HG02970 (cell line): ENCODE results near the gene EID2.
A peak's percentile ranks its signal among the peaks of the same experiment; 100 is the strongest.

Experiments used
- ATAC-seq: cut with Tn5 transposase; IDR thresholded peaks from one replicate; pipeline ENCODE4 v1.9.1; 2021; ENCODE audit warnings: mild to moderate bottlenecking, moderate library complexity, moderate number of reproducible peaks; ENCODE audit not compliant: unreplicated experiment, low FRiP score

EID2 gene

GRCh38 chr19:39539165-39539517 is 820 bp downstream of the EID2 start:
- no peak for ATAC-seq

GRCh38 chr19:39533791-39534190 is 6.2 kb downstream of the EID2 start:
- ATAC-seq: no peak

GRCh38 chr19:39533003-39533512 is 6.9 kb downstream of the EID2 start:
- ATAC-seq: no peak

- ATAC-seq: peak; percentile 90
Observed at GRCh38 chr19:39532233-39533002, 7.5 kb downstream of the EID2 start, which contains the start of gene EID2B. TSS of gene EID2B (minus strand) at chr19:39532852. CDS start at chr19:39532802, 50 bp downstream.

GRCh38 chr19:39531834-39532232 is 8.1 kb downstream of the EID2 start:
- ATAC-seq: no peak

- ATAC-seq: no peak
Observed at GRCh38 chr19:39525205-39525604, 14.8 kb downstream of the EID2 start.

GRCh38 chr19:39524495-39524894 is 15.5 kb downstream of the EID2 start:
- ATAC-seq: no peak

GRCh38 chr19:39520541-39521484 is 19.1 kb downstream of the EID2 start:
- no peak for ATAC-seq

GRCh38 chr19:39518975-39519374 is 21.0 kb downstream of the EID2 start:
- ATAC-seq: no peak

- ATAC-seq: no peak
Observed at GRCh38 chr19:39518458-39518857, 21.5 kb downstream of the EID2 start.

- no peak for ATAC-seq
Observed at GRCh38 chr19:39517432-39517831, 22.5 kb downstream of the EID2 start.

- ATAC-seq: no peak
Observed at GRCh38 chr19:39516270-39516669, 23.7 kb downstream of the EID2 start.

- ATAC-seq: no peak
Observed at GRCh38 chr19:39515551-39516191, 24.3 kb downstream of the EID2 start.

- ATAC-seq: no peak
Observed at GRCh38 chr19:39514840-39515550, 25.0 kb downstream of the EID2 start, which contains the start of gene SELENOV. TSS of gene SELENOV (plus strand) at chr19:39515139. CDS start at chr19:39515213, 74 bp downstream.

- ATAC-seq: no peak
Observed at GRCh38 chr19:39512988-39513387, 27.0 kb downstream of the EID2 start.

- ATAC-seq: no peak
Observed at GRCh38 chr19:39509233-39509632, 30.7 kb downstream of the EID2 start.

GRCh38 chr19:39508629-39509028 is 31.3 kb downstream of the EID2 start:
- no peak for ATAC-seq

- no peak for ATAC-seq
Observed at GRCh38 chr19:39507715-39508364, 32.1 kb downstream of the EID2 start.

GRCh38 chr19:39506944-39507714 is 32.8 kb downstream of the EID2 start:
- no peak for ATAC-seq
